ENCODE measurements around the gene ZDHHC1. TPM values are rescaled to one million over a fixed set of nuclear protein-coding genes. Genes with fewer than 3 reads are reported as not detected.

Gene ZDHHC1
- total RNA-seq, 4 donors from 2014 or later = 8.0 to 14.2 (median 11.4) TPM

DNA sequence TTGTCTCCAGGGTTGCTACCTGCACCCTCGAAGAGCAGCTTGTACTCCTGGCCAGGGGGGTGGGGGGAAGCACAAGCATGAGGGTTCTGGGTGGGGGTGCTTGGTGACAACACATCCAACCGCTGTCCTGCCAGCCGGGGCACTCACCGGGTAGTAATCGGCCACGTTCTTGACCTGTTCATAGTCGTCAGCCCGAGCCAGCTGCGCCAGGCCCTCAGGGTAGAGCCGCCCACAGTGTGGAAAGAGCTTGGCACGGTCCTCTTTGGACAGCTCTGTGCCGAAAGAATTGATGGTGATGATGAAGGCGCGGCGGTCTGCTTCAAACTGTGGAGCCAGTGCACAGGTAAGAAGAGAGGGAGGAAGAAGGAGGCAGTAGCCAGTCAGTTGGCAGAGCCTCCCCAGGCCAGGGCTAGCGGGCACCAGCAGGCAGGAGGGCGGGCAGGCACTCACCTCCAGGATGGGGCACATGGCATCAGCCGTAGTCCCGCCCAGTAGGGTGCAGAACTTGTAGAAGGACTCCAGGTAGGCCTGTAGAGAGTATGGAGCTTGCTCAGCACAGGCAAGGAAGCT, 22.6 kb upstream of the ZDHHC1 start:
- no peak for ATAC-seq (ENCODE audit: low FRiP score)
- no peak for DNase-seq (ENCODE audit: low spot score)
- TF ChIP-seq, protein P1, sequence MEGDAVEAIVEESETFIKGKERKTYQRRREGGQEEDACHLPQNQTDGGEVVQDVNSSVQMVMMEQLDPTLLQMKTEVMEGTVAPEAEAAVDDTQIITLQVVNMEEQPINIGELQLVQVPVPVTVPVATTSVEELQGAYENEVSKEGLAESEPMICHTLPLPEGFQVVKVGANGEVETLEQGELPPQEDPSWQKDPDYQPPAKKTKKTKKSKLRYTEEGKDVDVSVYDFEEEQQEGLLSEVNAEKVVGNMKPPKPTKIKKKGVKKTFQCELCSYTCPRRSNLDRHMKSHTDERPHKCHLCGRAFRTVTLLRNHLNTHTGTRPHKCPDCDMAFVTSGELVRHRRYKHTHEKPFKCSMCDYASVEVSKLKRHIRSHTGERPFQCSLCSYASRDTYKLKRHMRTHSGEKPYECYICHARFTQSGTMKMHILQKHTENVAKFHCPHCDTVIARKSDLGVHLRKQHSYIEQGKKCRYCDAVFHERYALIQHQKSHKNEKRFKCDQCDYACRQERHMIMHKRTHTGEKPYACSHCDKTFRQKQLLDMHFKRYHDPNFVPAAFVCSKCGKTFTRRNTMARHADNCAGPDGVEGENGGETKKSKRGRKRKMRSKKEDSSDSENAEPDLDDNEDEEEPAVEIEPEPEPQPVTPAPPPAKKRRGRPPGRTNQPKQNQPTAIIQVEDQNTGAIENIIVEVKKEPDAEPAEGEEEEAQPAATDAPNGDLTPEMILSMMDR (IDR thresholded peaks at IDR 0.05) = no peak

DNA sequence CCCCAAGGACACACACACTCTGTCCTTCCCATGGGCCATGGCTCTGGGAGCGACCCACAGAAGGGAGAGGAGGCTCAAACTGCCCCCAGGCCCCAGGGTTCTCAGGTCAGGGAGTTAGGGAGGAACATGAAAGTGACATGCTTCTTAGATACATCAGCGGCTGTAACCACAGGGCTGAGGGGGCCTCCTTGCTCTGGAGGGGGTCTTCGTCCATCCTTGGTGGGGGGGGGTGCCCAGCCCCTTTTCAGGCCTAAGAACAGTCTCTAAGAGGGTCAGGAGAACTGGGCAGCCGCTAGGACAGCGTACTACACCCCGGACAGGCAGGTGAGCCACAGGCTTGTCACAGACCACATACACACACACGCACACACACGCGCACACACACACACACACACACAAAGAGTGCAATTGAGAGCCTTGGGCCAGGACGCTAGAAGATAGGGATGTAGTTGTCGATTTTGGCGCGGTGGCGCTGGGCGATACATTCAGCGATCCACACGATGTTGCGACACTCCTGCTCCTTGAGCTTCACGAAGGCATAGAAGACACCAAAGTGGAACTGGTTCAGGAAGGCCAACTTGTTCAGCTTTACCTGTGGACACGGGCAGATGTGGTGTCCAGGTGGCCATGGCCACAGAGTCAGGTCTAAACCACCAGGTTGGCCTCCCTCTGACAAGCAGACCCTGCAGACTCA, 22.0 kb upstream of the ZDHHC1 start:
- ATAC-seq (ENCODE audit: low FRiP score) (no peak), DNase-seq (ENCODE audit: low spot score) (no peak)
- TF ChIP-seq, protein P1 (IDR thresholded peaks at IDR 0.05) = no peak

DNA sequence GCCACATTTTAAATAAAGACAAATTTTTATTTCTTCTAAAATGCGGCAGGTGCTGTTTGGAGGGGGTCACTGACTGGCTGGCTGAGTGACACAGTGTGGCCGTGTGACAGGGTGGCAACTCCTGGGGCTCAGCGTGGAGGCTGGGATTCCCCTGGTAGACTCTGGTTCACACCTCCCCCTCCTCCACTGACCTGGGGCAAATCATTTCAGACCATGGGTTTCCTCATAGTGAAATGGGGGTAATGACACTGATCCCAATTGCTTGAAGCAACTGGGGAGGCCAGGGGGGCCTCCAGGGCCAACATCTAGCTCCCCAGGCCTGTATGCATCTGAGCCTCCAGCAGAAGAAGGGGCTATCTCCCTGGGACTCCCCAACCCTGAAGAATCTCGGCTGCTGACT, 21.2 kb upstream of the ZDHHC1 start:
- DNase-seq (ENCODE audit: low spot score) (no peak), ATAC-seq (ENCODE audit: low FRiP score) (no peak)
- TF ChIP-seq, protein P1 (IDR thresholded peaks at IDR 0.05) = no peak

DNA sequence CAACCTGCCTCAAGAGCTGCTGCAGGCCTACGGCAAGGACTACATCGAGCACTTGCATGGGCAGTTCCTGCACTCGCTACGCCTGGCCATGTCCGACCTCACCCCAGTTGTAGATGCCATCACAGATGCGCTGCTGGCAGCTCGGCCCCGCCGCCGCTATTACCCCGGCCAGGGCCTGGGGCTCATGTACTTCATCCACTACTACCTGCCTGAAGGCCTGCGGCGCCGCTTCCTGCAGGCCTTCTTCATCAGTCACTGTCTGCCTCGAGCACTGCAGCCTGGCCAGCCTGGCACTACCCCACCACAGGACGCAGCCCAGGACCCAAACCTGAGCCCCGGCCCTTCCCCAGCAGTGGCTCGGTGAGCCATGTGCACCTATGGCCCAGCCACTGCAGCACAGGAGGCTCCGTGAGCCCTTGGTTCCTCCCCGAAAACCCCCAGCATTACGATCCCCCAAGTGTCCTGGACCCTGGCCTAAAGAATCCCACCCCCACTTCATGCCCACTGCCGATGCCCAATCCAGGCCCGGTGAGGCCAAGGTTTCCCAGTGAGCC, 20.4 kb upstream of the ZDHHC1 start:
- TF ChIP-seq, protein P1 (IDR thresholded peaks at IDR 0.05) = no peak
- ATAC-seq (ENCODE audit: low FRiP score) = no peak
- DNase-seq (ENCODE audit: low spot score) = no peak

DNA sequence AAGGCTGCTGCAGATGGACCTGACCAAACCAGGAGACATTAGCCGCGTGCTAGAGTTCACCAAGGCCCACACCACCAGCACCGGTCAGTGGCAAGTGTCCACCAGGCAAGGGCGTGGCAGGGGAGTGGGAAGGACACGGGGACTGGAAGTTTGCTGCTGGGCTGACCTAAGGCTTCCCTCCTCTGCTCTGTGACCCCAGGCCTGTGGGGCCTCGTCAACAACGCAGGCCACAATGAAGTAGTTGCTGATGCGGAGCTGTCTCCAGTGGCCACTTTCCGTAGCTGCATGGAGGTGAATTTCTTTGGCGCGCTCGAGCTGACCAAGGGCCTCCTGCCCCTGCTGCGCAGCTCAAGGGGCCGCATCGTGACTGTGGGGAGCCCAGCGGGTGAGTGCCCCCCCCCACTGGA, 19.5 kb upstream of the ZDHHC1 start:
- ATAC-seq (ENCODE audit: low FRiP score) (no peak), DNase-seq (ENCODE audit: low spot score) (no peak)
- TF ChIP-seq, protein P1 (IDR thresholded peaks at IDR 0.05) = no peak

DNA sequence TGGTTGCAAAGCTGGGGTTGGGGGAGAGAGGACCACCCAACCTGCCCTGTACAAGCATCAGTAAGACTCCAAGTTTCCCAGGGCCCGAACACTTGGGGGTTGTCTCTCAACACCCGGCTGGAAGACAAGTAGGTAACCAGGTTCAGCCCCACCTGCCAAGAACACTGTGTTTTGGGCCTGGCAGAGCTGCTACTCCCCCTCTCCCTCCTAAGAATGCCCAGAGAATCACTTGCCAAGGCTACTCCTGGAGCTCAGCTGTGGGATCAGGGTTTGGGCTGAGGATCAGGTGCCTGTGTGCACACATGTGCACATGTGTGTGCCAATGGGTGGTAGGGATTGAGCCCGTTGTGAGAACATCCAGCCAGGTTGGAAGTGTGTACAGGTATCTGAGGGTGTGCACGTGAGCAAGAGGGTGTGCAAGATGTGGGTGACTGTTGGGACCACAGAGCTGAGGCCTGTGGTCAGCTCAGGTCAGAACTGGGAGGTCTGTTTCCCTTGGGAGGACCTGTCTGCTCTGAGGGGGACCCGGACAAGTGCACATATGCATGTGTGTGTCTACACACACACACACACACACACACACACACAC, 16.9 kb upstream of the ZDHHC1 start:
- ATAC-seq (ENCODE audit: low FRiP score) = no peak
- TF ChIP-seq, protein P1 (IDR thresholded peaks at IDR 0.05) = no peak
- no peak for DNase-seq (ENCODE audit: low spot score)

Measured in omental fat pad (tissue), 4 donors.